HEK293 (cell line): Measurements from ENCODE around the gene SCFD2.

Experiments used
- CTCF ChIA-PET: fragments of 350-600 bp; formaldehyde crosslinking; extraction: SDS; loops from one replicate; lab custom pipeline; 2021; ENCODE audit warnings: antibody characterized with exemption; lab: Yijun Ruan, JAX
- POLR2A ChIA-PET: fragments of 300-600 bp; formaldehyde crosslinking; extraction: SDS; loops from one replicate; lab custom pipeline; 2020; ENCODE audit warnings: antibody characterized with exemption, inconsistent platforms; lab: Yijun Ruan, JAX
- H3K27ac ChIP-seq: fragments of 200-500 bp; sonication (Bioruptor generic); 2 replicates; pipeline ENCODE4 v1.5.1; 2014; ENCODE audit warnings: low read depth, low read length, control low read depth, inconsistent platforms; ENCODE audit errors: extremely low read depth
- H3K36me3 ChIP-seq, 2 experiments: fragments of 200-500 bp in 1 of 2; sonication (Bioruptor generic) in 1 of 2; 1 replicate in 1 of 2; 2 replicates in 1 of 2; pipeline ENCODE4 v1.5.1; 2014 to 2017; ENCODE audit warnings: inconsistent platforms in 2 of 2, low read length in 2 of 2; ENCODE audit not compliant: control insufficient read depth in 2 of 2, insufficient read depth in 1 of 2
- H3K4me1 ChIP-seq: fragments of 200-500 bp; sonication (Bioruptor generic); 2 replicates; pipeline ENCODE4 v1.5.1; 2014; ENCODE audit warnings: mild to moderate bottlenecking, low read length, inconsistent platforms; ENCODE audit not compliant: control insufficient read depth, insufficient read depth
- H3K4me3 ChIP-seq: 2 replicates; pipeline ENCODE4 v1.5.1; 2011; ENCODE audit warnings: low read depth, mild to moderate bottlenecking, control low read depth, low read length, moderate library complexity
- H3K9me3 ChIP-seq: fragments of 200-500 bp; sonication (Bioruptor generic); 2 replicates; pipeline ENCODE4 v1.5.1; 2014; ENCODE audit warnings: low read depth, low read length, inconsistent platforms; ENCODE audit not compliant: control insufficient read depth, insufficient read depth
- FEZF1 ChIP-seq: fragments of 450-650 bp; formaldehyde crosslinking; IDR thresholded peaks from 2 replicates; pipeline ENCODE4 v1.5.1; 2016; ENCODE audit warnings: missing biosample characterization, missing genetic modification characterization
- GLIS1 ChIP-seq: fragments of 450-650 bp; formaldehyde crosslinking; IDR thresholded peaks from 2 replicates; pipeline ENCODE4 v1.5.1; 2016; ENCODE audit warnings: missing biosample characterization, missing genetic modification characterization
- PBX3 ChIP-seq: sonication (generic); formaldehyde crosslinking; IDR thresholded peaks from 2 replicates; pipeline ENCODE4 v1.8.1; 2022; ENCODE audit warnings: mild to moderate bottlenecking, moderate library complexity, missing genetic modification reagents
- SCRT1 ChIP-seq: fragments of 450-650 bp; formaldehyde crosslinking; IDR thresholded peaks from 2 replicates; pipeline ENCODE4 v1.5.1; 2016; ENCODE audit warnings: missing biosample characterization, missing genetic modification characterization, borderline replicate concordance
- SP3 ChIP-seq: fragments of 450-650 bp; formaldehyde crosslinking; IDR thresholded peaks from 2 replicates; pipeline ENCODE4 v1.5.1; 2016; ENCODE audit warnings: missing biosample characterization, missing genetic modification characterization
- SP7 ChIP-seq: fragments of 450-650 bp; formaldehyde crosslinking; IDR thresholded peaks from 2 replicates; pipeline ENCODE4 v1.5.1; 2016; ENCODE audit warnings: missing biosample characterization, missing genetic modification characterization
- YY2 ChIP-seq: fragments of 450-650 bp; formaldehyde crosslinking; IDR thresholded peaks from 2 replicates; pipeline ENCODE4 v1.5.1; 2016; ENCODE audit warnings: missing biosample characterization, missing genetic modification characterization
- ZIC2 ChIP-seq: fragments of 450-650 bp; formaldehyde crosslinking; IDR thresholded peaks from 2 replicates; pipeline ENCODE4 v1.5.1; 2016; ENCODE audit warnings: missing biosample characterization, missing genetic modification characterization
- ZNF148 ChIP-seq: fragments of 450-650 bp; formaldehyde crosslinking; IDR thresholded peaks from 2 replicates; pipeline ENCODE4 v1.5.0; 2017; ENCODE audit warnings: missing biosample characterization, missing genetic modification characterization, borderline replicate concordance
- ZNF221 ChIP-seq: fragments of 450-650 bp; formaldehyde crosslinking; IDR thresholded peaks from 2 replicates; pipeline ENCODE4 v1.5.1; 2017; ENCODE audit warnings: missing biosample characterization, missing genetic modification characterization, borderline replicate concordance
- ZNF239 ChIP-seq: fragments of 450-650 bp; formaldehyde crosslinking; IDR thresholded peaks from 2 replicates; pipeline ENCODE4 v1.5.1; 2016; ENCODE audit warnings: missing biosample characterization, missing genetic modification characterization
- ZNF266 ChIP-seq: fragments of 450-650 bp; formaldehyde crosslinking; IDR thresholded peaks from 2 replicates; pipeline ENCODE4 v1.5.1; 2016; ENCODE audit warnings: missing biosample characterization, missing genetic modification characterization, low read depth
- ZNF362 ChIP-seq: fragments of 450-650 bp; formaldehyde crosslinking; IDR thresholded peaks from 2 replicates; pipeline ENCODE4 v1.5.1; 2016; ENCODE audit warnings: missing biosample characterization, missing genetic modification characterization
- ZNF423 ChIP-seq: fragments of 450-650 bp; formaldehyde crosslinking; IDR thresholded peaks from 2 replicates; pipeline ENCODE4 v1.5.1; 2016; ENCODE audit warnings: missing biosample characterization, missing genetic modification characterization
- ZNF558 ChIP-seq: fragments of 450-650 bp; formaldehyde crosslinking; IDR thresholded peaks from 2 replicates; pipeline ENCODE4 v1.5.1; 2016; ENCODE audit warnings: missing biosample characterization, missing genetic modification characterization
- ZNF624 ChIP-seq: fragments of 450-650 bp; formaldehyde crosslinking; IDR thresholded peaks from 2 replicates; pipeline ENCODE4 v1.5.1; 2017; ENCODE audit warnings: missing biosample characterization, missing genetic modification characterization
- TF ChIP-seq, protein P1 (sequence below): fragments of 450-650 bp; formaldehyde crosslinking; IDR thresholded peaks from 2 replicates; pipeline ENCODE4 v1.5.1; 2016; ENCODE audit warnings: missing biosample characterization, missing genetic modification characterization

SCFD2 gene

GRCh38 chr4:53055274-53055673 is 310.6 kb downstream of the SCFD2 start:
- TF ChIP-seq ZIC2 (tag by site-specific recombination) (peak; percentile 36; the same call in 1 of the 2 replicates), ZNF221 (tag by site-specific recombination) (no peak), GLIS1 (tag by site-specific recombination) (peak; percentile 50), ZNF423 (no peak)
- CTCF ChIA-PET, result interaction anchor here (0.7 kb wide), 1 partner anchor 41 kb away, joined by 3 read pairs; no protein-coding TSS in a partner anchor
- no peaks in the 10 kb centered on the region for H3K4me1 ChIP-seq
- H3K4me3 ChIP-seq, result no peak overlapping the region
- POLR2A ChIA-PET, result no interaction called here
- H3K9me3 ChIP-seq, result no peaks in the 10 kb centered on the region
- no peak overlapping the region for H3K27ac ChIP-seq
- H3K36me3 ChIP-seq, result no peaks in the 10 kb centered on the region

GRCh38 chr4:53050361-53050774 is 315.5 kb downstream of the SCFD2 start:
- H3K27ac ChIP-seq, result no peak overlapping the region
- H3K4me3 ChIP-seq, result no peak overlapping the region
- no peaks in the 10 kb centered on the region for H3K4me1 ChIP-seq
- POLR2A ChIA-PET, result no interaction called here
- TF ChIP-seq ZNF266 (tag by site-specific recombination), result no peak
- TF ChIP-seq ZNF221 (tag by site-specific recombination), result no peak
- TF ChIP-seq SP7 (tag by site-specific recombination), result no peak
- TF ChIP-seq, protein P1, sequence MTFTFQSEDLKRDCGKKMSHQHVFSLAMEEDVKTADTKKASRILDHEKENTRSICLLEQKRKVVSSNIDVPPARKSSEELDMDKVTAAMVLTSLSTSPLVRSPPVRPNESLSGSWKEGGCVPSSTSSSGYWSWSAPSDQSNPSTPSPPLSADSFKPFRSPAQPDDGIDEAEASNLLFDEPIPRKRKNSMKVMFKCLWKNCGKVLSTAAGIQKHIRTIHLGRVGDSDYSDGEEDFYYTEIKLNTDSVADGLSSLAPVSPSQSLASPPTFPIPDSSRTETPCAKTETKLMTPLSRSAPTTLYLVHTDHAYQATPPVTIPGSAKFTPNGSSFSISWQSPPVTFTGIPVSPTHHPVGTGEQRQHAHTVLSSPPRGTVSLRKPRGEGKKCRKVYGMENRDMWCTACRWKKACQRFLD (tag by site-specific recombination), result no peak
- no peak for TF ChIP-seq ZNF624 (tag by site-specific recombination)
- TF ChIP-seq, all 188 proteins: peak for 0
- CTCF ChIA-PET, result no interaction called here
- H3K9me3 ChIP-seq, result no peaks in the 10 kb centered on the region
- H3K36me3 ChIP-seq, result no peaks in the 10 kb centered on the region

- ChIA-PET POLR2A (no interaction called here), CTCF (no interaction called here)
- TF ChIP-seq PBX3 (no peak), ZNF558 (tag by site-specific recombination) (no peak), YY2 (tag by site-specific recombination) (no peak), SP3 (no peak), ZNF239 (tag by site-specific recombination) (no peak), ZNF362 (no peak)
- no peaks in the 10 kb centered on the region for H3K9me3 ChIP-seq
- no peak overlapping the region for H3K27ac ChIP-seq
- no peak overlapping the region for H3K4me3 ChIP-seq
- H3K36me3 ChIP-seq, result no peaks in the 10 kb centered on the region
- H3K4me1 ChIP-seq, result no peaks in the 10 kb centered on the region
These were observed 316.3 kb downstream of the SCFD2 start for GRCh38 chr4:53049528-53049927.

- ChIA-PET CTCF (no interaction called here), POLR2A (no interaction called here)
- H3K4me3 ChIP-seq, result no peak overlapping the region
- H3K36me3 ChIP-seq, result no peaks in the 10 kb centered on the region
- H3K4me1 ChIP-seq, result no peaks in the 10 kb centered on the region
- H3K27ac ChIP-seq, result no peak overlapping the region
- no peaks in the 10 kb centered on the region for H3K9me3 ChIP-seq
- TF ChIP-seq ZNF148 (tag by site-specific recombination), result no peak
- TF ChIP-seq FEZF1 (tag by site-specific recombination), result no peak
- no peak for TF ChIP-seq SCRT1 (tag by site-specific recombination)
These were observed 321.3 kb downstream of the SCFD2 start for GRCh38 chr4:53044651-53044960.
